Astrocyte (in vitro differentiated cells and primary cell): Measurements from ENCODE around the gene NUTM2G. TPM values are rescaled to one million over a fixed set of nuclear protein-coding genes. Genes with fewer than 3 reads are reported as not detected.
"Not testable (repeated sequence)": the region's sequence is repeated elsewhere in the genome, so short reads cannot be mapped to it uniquely, and the experiment has no call there.

ENCODE experiments used
- DNase-seq: peaks from one replicate; pipeline ENCODE4 v3.0.0-alpha.2; 2010; ENCODE audit warnings: low read depth
- FAIRE-seq: peaks from 2 replicates; lab custom pipeline; 2011; peaks lifted over from hg19 to GRCh38; lab: Jason Lieb, UNC
- H2AFZ ChIP-seq: 2 replicates; pipeline ENCODE4 v1.6.0; 2012; ENCODE audit warnings: low read depth, low read length, inconsistent platforms
- H3K27ac ChIP-seq: 2 replicates; pipeline ENCODE4 v1.5.1; 2011; ENCODE audit warnings: low read depth, low read length, inconsistent platforms
- H3K27me3 ChIP-seq: 2 replicates; pipeline ENCODE4 v1.6.0; 2011; ENCODE audit warnings: low read length, inconsistent platforms; ENCODE audit not compliant: insufficient read depth
- H3K36me3 ChIP-seq: 2 replicates; pipeline ENCODE4 v1.5.1; 2011; ENCODE audit warnings: low read length, inconsistent platforms; ENCODE audit not compliant: insufficient read depth
- H3K4me1 ChIP-seq: 2 replicates; pipeline ENCODE4 v1.5.1; 2011; ENCODE audit warnings: low read length, inconsistent platforms; ENCODE audit not compliant: insufficient read depth
- H3K4me2 ChIP-seq: 2 replicates; pipeline ENCODE4 v1.6.0; 2012; ENCODE audit warnings: low read length, inconsistent platforms
- H3K4me3 ChIP-seq: 2 replicates; pipeline ENCODE4 v1.5.1; 2011; ENCODE audit warnings: low read depth, mild to moderate bottlenecking, low read length, inconsistent platforms; ENCODE audit not compliant: insufficient read depth
- H3K79me2 ChIP-seq: 2 replicates; pipeline ENCODE4 v1.6.0; 2012; ENCODE audit warnings: mild to moderate bottlenecking, low read length, inconsistent platforms; ENCODE audit not compliant: insufficient read depth
- H3K9ac ChIP-seq: 2 replicates; pipeline ENCODE4 v1.6.0; 2012; ENCODE audit warnings: mild to moderate bottlenecking, low read length, inconsistent platforms
- H3K9me3 ChIP-seq: 2 replicates; pipeline ENCODE4 v1.5.1; 2012; ENCODE audit warnings: low read depth, mild to moderate bottlenecking, low read length, inconsistent platforms; ENCODE audit not compliant: insufficient read depth
- H4K20me1 ChIP-seq: 2 replicates; pipeline ENCODE4 v1.6.0; 2012; ENCODE audit warnings: low read length, inconsistent platforms; ENCODE audit not compliant: insufficient read depth
- H3K27ac Mint-ChIP-seq: one replicate; pipeline ENCODE4 v1.8.0; 2021; ENCODE audit warnings: mild to moderate bottlenecking, mixed read lengths; ENCODE audit not compliant: unreplicated experiment
- H3K27me3 Mint-ChIP-seq: one replicate; pipeline ENCODE4 v1.8.0; 2021; ENCODE audit warnings: low read depth, mixed read lengths; ENCODE audit not compliant: unreplicated experiment
- H3K36me3 Mint-ChIP-seq: one replicate; pipeline ENCODE4 v1.8.0; 2021; ENCODE audit warnings: low read depth, mixed read lengths; ENCODE audit not compliant: unreplicated experiment
- H3K4me1 Mint-ChIP-seq: one replicate; pipeline ENCODE4 v1.8.0; 2021; ENCODE audit warnings: low read depth, mixed read lengths; ENCODE audit not compliant: unreplicated experiment
- H3K4me3 Mint-ChIP-seq: one replicate; pipeline ENCODE4 v1.8.0; 2021; ENCODE audit warnings: mild to moderate bottlenecking, moderate library complexity, mixed read lengths; ENCODE audit not compliant: unreplicated experiment
- H3K9me3 Mint-ChIP-seq: one replicate; pipeline ENCODE4 v1.8.0; 2021; ENCODE audit warnings: mild to moderate bottlenecking, mixed read lengths; ENCODE audit not compliant: unreplicated experiment
- total RNA-seq: library from RNA; stranded (reverse); gene quantifications from 2 replicates; pipeline ENCODE4 v1.2.1, GENCODE V29; 2021

NUTM2G gene
- total RNA-seq, 1 donor from 2014 or later, result not detected

- not testable (repeated sequence) for H3K4me1 ChIP-seq, H3K4me3 ChIP-seq, H3K27ac ChIP-seq, H2AFZ ChIP-seq, H3K9me3 Mint-ChIP-seq, H3K27me3 ChIP-seq, H3K36me3 ChIP-seq, H3K9ac ChIP-seq, H3K27ac Mint-ChIP-seq, H3K36me3 Mint-ChIP-seq, H3K4me2 ChIP-seq, H4K20me1 ChIP-seq, H3K4me3 Mint-ChIP-seq, H3K9me3 ChIP-seq, DNase-seq, H3K27me3 Mint-ChIP-seq, FAIRE-seq, H3K4me1 Mint-ChIP-seq, H3K79me2 ChIP-seq
These were observed 3.1 kb upstream of the NUTM2G start for GRCh38 chr9:96925587-96925986.

GRCh38 chr9:96931665-96932064, 3.0 kb downstream of the NUTM2G start:
- not testable (repeated sequence) for H3K36me3 Mint-ChIP-seq, H3K4me2 ChIP-seq, H3K4me1 ChIP-seq, H2AFZ ChIP-seq, H3K27me3 Mint-ChIP-seq, H3K79me2 ChIP-seq, H4K20me1 ChIP-seq, H3K27ac ChIP-seq, H3K4me1 Mint-ChIP-seq, H3K9ac ChIP-seq, FAIRE-seq, H3K36me3 ChIP-seq, H3K4me3 Mint-ChIP-seq, H3K27ac Mint-ChIP-seq, H3K9me3 Mint-ChIP-seq, DNase-seq, H3K9me3 ChIP-seq, H3K4me3 ChIP-seq, H3K27me3 ChIP-seq

- not testable (repeated sequence) for H3K4me2 ChIP-seq, H3K79me2 ChIP-seq, H3K9ac ChIP-seq, H3K27ac Mint-ChIP-seq, H2AFZ ChIP-seq, H3K27ac ChIP-seq, DNase-seq, H3K4me1 Mint-ChIP-seq, H3K27me3 Mint-ChIP-seq, H3K4me1 ChIP-seq, H3K36me3 Mint-ChIP-seq, H4K20me1 ChIP-seq, H3K9me3 ChIP-seq, H3K4me3 Mint-ChIP-seq, H3K4me3 ChIP-seq, H3K36me3 ChIP-seq, H3K9me3 Mint-ChIP-seq, FAIRE-seq, H3K27me3 ChIP-seq
These were observed 5.5 kb downstream of the NUTM2G start for GRCh38 chr9:96934097-96934496.

- H3K36me3 Mint-ChIP-seq, H3K4me1 ChIP-seq, H3K9me3 ChIP-seq, H4K20me1 ChIP-seq, H3K4me1 Mint-ChIP-seq, H3K27ac ChIP-seq, H3K4me3 ChIP-seq, FAIRE-seq, H3K4me3 Mint-ChIP-seq, H3K9ac ChIP-seq, H3K79me2 ChIP-seq, H3K36me3 ChIP-seq, DNase-seq, H2AFZ ChIP-seq, H3K27me3 ChIP-seq, H3K4me2 ChIP-seq, H3K27ac Mint-ChIP-seq, H3K27me3 Mint-ChIP-seq, H3K9me3 Mint-ChIP-seq: not testable (repeated sequence)
These were observed 6.1 kb downstream of the NUTM2G start for GRCh38 chr9:96934706-96935105.

- not testable (repeated sequence) for H4K20me1 ChIP-seq, H3K9me3 ChIP-seq, H3K4me3 ChIP-seq, DNase-seq, H3K4me2 ChIP-seq, H3K4me3 Mint-ChIP-seq, H3K27ac ChIP-seq, H3K36me3 ChIP-seq, H3K79me2 ChIP-seq, H3K27me3 ChIP-seq, H3K36me3 Mint-ChIP-seq, FAIRE-seq, H3K4me1 Mint-ChIP-seq, H3K9me3 Mint-ChIP-seq, H2AFZ ChIP-seq, H3K4me1 ChIP-seq, H3K27me3 Mint-ChIP-seq, H3K9ac ChIP-seq, H3K27ac Mint-ChIP-seq
These were observed 6.8 kb downstream of the NUTM2G start for GRCh38 chr9:96935401-96935800.

GRCh38 chr9:96937442-96937841, 8.8 kb downstream of the NUTM2G start:
- H4K20me1 ChIP-seq, H3K27me3 ChIP-seq, H3K4me1 Mint-ChIP-seq, H3K4me3 Mint-ChIP-seq, H3K9me3 ChIP-seq, H3K9ac ChIP-seq, H3K9me3 Mint-ChIP-seq, FAIRE-seq, H3K36me3 ChIP-seq, H3K27me3 Mint-ChIP-seq, DNase-seq, H2AFZ ChIP-seq, H3K4me1 ChIP-seq, H3K36me3 Mint-ChIP-seq, H3K4me3 ChIP-seq, H3K27ac ChIP-seq, H3K4me2 ChIP-seq, H3K27ac Mint-ChIP-seq, H3K79me2 ChIP-seq: not testable (repeated sequence)
